KBM-7 (cell line): ENCODE results near the gene SLC35F3.
A peak's percentile ranks its signal among the peaks of the same experiment; 100 is the strongest.
"Not testable (repeated sequence)": the region's sequence is repeated elsewhere in the genome, so short reads cannot be mapped to it uniquely, and the experiment has no call there.

Experiments
- DNase-seq: peaks from one replicate; pipeline ENCODE4 v3.0.0-alpha.2; 2015
- in situ Hi-C: fragments of 300-500 bp; cut with MboI; formaldehyde crosslinking; loops from 2 replicates; pipeline ENCODE4 v1.14.3; 2020; ENCODE audit warnings: low sequenced_read_pairs, low pct_unique_long_range_greater_than_20kb, mixed read lengths

SLC35F3 gene

DNA sequence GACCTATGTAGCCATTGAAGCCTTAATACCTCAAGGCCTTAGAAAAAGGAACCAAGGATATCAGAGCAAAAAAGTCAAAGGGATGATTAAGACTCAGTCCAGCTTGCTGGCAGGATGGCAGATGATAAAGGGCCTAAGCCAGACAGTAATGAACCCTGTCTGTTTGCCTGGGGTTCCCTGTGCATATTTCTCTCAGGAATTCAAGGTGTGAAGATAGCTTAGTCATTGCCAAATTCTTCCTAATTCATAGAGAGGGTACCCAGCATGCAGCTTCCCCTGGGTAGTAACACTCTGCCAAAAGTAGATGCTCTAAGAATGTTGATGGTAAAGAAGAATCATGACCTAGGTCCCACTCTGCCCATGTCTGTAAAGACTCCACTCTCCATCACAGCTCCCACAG lies 258.2 kb downstream of the SLC35F3 start:
- in situ Hi-C loops: no loop called here
- no peak for DNase-seq

DNA sequence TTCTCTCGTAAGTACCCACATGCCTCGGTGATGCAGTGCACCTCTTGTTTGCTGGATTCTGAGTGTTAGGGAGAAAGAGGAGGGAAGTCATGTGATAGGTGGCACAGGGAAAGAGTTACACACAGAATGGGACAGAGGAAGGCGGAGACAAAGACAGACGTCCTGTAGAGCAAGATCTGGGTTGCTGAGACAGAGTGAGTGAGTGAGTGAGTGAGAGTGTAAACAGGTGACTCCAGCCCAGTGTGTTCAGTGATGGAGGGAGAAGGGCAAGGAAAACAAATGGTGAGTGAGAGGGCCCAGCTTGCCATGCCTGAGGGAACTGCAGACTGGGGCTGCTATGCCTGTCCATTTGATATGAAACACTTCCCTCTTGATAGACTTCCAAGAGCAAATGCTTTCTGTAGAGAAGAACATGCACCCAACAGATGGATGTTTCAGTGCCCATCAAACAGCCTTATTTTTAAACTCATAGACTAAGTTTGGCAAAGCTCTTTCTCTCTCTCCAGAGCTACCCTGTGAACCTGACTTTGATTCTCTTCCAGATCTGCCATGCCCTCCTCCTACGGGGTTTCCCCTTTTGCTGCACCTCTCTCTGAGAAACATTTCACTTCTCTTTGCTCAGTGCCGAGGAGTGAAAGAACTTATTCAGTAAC lies 258.9 kb downstream of the SLC35F3 start:
- in situ Hi-C loops: no loop called here
- no peak for DNase-seq

DNA sequence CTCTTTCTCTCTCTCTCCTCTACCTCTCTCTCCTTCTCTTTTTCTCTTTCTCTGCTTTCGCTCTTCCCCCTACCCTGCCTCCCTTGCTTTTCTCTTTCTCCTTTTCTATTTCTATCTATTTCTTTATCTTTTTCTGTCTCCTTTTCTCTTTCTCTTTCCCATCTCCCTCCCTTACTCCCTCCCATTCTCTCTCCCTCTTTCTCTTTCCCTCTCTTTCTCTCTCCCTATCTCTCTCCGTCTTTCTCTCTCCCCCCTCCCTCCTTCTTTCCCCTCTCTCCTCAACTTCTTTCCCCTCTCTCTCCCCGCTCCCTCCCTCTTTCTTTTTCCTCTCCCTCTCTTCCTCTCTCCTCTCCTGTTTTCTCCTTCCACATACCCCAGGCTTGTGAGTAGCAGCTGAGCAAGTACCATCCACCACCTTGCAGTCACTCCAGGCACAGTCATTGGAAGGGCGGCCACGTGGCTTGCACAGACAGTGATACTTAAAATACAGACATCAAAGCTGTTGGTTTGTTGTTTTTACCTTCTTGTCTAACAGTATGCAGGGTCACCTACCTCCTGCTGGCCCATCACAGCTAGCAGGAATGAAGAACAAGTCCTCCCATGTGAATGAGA lies 259.7 kb downstream of the SLC35F3 start:
- DNase-seq: no peak
- in situ Hi-C loops: no loop called here

DNA sequence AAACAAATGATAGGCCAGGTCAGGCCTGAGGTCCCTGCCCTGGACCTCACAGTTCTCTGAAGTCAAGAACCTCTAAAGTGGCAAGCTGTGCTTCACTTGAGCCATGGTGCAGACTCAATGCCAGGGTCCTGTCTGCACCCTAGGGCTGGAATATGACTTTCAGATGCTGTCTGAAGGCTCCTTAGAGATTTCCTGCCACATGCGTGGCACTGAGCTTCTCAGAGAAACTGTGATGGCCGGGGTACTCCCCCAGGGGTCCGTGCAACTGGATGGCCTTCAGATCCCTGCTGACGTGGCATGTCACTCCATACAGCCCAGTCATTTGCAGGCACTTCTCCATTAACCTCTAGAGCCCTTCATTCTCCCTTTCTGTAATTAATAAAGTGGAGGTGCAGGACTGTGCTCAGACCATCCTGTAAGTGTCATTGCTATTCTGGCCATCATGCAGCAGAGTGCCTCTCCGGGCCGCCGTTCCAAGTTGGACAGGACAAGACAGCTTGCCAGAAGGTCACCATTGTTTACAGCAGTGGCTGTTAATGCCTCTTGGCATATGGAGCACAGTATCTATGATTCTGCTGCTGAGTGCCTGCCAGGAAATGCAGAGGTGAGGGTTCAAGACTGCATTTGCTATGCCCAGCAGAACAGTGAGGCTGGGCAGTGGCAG lies 263.7 kb downstream of the SLC35F3 start:
- in situ Hi-C loops: no loop called here
- DNase-seq: no peak

DNA sequence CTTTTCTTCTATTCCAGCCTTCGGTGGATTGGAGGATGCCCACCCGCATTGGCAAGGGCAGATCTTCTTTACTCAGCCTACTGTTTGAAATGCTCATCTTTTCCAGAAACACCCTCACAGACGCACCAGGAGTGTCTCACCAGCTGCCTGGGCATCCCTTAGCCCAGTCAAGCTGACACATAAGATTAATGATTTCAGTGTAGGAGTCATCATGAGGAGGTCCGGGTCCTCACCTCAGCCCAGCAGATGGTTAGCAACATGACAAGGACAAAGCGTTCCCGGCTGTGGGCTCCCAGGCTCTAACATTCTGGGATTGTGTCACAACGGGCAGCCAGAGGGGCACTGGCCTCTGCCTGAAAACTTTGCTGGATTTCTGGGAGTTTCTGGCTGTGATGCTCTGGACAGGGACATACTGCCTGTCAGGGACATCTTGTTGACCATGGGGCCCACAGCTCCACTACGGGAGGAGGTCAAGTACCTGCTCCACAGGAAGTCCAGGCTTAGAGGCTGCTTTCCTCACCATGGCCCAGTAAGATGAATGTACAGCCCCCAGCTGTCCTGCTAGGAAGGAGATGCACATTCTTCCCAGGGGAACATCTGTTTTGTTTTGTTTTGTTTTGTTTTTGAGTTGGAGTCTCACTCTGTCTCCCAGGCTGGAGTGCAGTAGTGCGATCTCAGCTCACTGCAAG lies 264.8 kb downstream of the SLC35F3 start:
- DNase-seq: no peak
- in situ Hi-C loops: no loop called here

DNA sequence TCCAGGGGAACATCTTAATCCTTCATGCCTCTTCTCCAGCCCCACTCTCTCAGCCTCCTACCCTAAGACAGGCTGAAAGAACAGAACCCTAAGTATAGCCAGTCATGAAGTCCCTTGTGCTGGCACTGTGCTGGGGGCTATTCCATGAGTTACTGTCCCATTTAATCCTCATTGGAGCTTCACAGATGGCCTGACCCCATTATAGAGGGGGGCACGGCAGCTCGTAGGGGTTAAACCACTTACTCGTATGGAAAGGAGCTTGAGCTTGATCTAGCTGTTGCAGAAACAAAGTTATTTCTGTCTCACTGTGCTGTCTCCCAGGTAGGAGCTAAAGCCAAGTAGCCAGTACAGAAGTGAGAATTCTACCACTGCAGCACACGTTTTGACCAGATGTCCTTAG lies 265.6 kb downstream of the SLC35F3 start:
- in situ Hi-C loops: no loop called here
- no peak for DNase-seq

DNA sequence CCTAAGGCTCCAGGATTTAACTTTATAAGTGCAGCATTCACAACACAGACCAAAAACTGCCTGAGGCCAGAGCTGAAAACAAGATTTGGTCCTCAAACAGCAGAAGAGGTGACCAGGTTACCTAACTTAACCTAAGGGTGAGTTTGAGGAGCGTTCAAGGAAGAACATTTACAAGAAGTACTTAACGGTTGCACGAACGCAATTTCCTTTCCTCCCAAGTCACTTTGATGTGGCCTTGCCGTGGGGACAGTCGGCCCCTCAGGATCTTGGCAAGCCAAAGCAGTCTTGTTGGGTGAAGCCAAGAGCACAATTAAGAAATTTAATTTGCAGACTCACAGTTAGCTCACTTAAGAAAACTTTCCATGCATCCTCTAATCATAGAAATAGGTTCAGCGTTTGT lies 266.1 kb downstream of the SLC35F3 start:
- DNase-seq: peak; percentile 9
- in situ Hi-C loops: no loop called here

DNA sequence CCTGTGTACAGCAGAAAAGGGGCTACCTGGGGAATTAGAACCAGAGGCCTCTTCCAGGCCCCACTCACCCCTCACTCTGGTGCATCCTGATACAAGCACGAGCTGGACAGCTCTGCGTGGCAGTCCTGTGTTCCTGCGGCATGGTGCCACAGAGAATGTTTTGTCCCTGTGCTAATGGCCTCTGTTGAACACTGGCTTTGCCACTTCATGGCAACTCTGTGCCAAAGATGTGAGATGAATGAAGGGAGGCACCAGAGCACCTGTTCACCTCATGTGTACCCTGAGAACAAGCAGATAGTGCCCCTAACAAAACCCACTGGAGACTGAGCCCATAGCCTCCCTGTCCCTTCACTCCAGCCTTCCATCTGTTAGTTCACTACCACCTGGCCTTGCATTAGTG lies 269.5 kb downstream of the SLC35F3 start:
- DNase-seq: no peak
- in situ Hi-C loops: no loop called here

DNA sequence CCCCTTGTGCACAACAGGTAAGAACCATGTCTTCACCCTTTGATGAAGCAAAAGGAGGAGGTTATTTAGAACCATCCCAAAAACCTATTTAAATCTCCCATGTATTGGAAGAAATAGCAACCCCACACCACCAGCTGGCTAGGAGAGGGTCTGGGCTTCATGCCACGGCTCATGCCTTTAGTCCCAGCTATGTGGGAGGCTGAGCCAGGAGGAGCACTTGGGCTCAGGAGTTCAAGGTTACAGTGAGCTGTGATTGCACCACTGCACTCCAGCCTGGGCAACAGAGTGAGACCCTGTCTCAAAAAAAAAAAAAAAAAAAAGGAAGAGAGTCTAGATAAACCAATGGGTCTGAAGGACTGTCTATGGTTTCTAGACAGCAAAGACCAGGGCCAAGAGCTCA lies 270.9 kb downstream of the SLC35F3 start:
- DNase-seq: no peak
- in situ Hi-C loops: no loop called here

DNA sequence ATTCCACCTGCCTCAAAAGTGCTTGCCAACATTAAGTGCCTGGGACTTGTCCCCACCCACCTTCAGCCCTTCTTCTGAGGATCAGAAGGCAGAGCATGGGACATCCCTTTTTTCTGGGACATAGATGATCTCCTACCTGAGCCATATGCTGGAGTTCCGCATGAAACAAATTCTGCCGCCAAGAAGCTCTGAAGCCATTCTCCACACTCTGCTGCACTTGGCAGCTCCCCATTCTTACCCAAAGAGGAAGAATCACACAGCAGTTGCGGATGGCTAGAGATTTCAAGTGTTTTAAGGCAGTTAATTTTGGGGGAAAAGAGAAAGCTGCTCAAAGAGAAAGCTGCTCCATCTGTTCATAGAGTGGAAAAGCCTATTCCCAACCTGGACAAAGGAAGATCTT lies 271.5 kb downstream of the SLC35F3 start:
- no peak for DNase-seq
- in situ Hi-C loops: no loop called here

DNA sequence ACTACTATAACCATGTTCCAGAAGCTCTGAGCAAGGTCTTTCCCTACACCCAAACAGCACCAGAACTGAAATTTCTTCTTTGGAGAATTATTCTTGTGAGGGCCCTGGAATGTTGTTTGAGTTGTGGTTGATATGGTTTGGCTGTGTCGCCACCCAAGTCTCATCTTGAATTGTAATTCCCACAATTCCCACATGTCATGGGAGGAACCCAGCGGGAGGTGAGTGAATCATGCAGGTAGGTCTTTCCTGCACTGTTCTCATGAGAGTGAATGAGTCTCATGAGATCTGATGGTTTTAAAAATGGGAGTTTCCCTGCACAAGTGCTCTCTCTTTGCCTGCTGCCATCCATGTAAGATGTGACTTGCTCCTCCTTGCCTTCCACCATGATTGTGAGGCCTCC lies 272.4 kb downstream of the SLC35F3 start:
- in situ Hi-C loops: not testable (repeated sequence)

DNA sequence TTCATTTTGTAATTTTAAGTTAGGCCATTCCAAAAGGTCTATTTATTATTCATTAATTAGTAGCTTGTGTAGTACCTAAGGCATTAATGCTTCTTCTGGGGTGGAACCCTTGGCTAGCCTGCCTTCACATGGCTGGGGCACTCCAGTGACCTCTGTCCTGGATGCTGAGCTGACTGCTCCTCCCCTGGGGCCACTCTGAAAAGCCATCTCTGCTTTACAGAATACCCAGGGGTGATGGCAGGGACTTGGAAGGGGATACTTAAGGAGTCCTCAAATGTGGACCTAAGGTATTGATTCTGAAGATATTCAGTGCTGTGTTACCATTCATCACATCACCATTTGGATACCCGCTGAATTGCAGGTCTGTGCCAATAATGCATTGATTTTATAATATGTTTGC lies 281.0 kb downstream of the SLC35F3 start:
- DNase-seq: no peak
- in situ Hi-C loops: no loop called here

More for the DNA sequence above, 272.4 kb downstream of the SLC35F3 start:
- DNase-seq: not testable (repeated sequence)

DNA sequence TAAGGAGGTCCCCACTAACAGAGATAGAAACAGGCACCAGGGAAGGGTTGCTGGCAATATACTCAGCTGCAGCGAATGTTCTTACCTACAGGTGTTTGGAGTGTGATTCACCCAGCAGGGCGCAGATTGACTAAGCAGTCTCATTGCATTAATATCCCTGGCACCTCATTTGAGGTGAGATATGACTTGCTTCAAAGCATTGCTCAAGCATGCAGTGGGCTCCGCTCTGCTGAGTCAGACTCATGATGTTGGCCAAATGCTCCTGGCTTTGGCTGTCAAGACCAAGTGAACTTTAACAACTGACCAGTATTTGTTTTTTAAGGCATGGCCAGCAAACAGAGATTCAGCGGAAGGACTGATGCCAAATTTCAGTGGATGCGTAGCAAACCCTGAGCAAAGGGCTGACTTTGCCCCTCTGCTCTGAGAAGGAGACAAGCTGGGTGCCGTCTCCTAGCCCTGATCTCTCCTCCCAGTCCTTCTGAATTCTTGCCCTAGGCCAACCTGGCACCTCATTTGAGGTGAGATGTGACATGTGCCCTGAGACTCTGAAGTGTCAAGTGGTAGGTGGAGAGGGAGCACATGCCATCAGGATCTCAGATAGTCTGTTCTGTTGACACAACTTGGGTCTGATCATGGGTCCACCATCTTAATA lies 281.7 kb downstream of the SLC35F3 start:
- no peak for DNase-seq
- in situ Hi-C loops: no loop called here

DNA sequence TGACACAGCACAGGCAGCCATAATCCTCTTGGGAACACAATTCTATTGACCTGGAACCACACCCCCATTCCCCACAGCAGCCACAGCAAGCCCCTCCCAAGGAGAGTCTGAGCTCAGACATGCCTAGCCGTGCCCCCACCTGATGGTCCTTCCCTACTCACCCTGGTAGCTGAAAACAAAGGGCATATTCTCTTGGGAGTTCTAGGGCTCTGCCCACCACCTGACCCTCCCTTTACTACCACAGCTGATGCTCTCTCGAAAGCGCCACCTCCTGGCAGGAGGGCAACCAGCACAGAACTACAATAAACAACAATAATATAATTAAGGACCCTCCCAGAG lies 283.9 kb downstream of the SLC35F3 start:
- DNase-seq: peak; percentile 15
- in situ Hi-C loops: no loop called here

DNA sequence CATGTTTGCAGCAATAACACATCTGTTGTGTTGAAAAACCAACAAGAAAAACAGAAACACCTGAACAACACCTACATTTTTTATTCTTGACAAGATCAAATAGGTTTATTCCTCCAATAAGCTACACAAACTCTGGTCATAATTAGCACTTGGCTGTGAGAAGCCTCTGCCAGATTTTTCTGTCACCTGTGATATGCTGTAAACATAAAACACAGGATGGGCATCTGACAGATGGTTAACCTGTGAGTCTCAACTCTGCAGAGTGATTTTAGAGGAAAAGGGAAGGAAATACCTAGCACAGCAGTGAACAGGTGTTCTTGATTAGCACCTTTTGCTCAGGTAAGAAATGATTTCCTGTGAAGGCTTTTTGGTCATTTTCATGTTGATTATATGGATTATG lies 293.4 kb downstream of the SLC35F3 start:
- no peak for DNase-seq
- in situ Hi-C loops: no loop called here

DNA sequence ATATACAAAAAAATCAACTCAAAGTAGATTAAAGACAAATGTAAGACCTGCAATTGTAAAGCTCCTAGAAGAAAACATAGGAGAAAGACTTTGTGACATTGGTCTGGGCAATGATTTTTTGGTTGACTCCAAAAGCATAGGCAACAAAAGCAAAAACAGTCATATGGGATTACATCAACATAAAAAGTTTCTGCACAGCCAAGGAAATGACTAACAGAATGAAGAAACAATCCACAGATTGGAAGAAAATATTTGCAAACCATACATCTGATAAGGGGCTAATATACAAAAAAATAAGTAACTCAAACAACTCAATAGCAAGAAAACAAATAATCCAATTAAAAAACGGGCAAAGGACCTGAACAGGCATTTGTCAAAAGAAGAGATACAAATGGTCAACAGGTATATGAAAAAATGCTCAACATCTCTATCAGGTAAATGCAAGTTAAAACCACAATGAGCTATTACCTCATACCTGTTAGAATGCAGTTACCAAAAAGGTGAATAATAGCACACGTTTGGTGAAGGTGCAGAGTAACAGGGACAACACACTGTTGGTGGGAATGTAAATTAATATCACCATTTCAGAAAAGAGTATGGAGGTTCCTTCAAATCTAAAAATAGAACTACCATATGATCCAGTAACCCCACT lies 295.1 kb downstream of the SLC35F3 start:
- no peak for DNase-seq
- in situ Hi-C loops: no loop called here

DNA sequence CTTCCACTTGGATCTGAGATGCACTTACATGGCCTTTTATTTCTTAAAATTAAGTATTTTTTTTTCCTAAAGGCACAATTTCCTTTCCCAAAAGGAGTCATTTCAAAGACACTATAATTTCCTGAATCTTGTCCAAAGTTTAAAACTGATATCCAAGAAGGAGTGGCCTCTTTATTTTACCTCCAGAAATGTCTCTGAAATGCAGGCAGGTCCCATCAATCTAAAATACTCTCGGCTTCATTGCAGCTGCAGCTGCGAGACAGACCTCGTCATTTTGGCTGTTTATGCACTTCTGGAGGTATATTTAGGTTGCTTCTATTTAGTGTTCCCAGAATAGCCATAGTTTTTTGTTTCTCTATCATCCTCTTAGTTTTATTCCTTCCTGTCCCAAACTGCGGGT lies 296.1 kb downstream of the SLC35F3 start:
- DNase-seq: no peak
- in situ Hi-C loops: no loop called here

DNA sequence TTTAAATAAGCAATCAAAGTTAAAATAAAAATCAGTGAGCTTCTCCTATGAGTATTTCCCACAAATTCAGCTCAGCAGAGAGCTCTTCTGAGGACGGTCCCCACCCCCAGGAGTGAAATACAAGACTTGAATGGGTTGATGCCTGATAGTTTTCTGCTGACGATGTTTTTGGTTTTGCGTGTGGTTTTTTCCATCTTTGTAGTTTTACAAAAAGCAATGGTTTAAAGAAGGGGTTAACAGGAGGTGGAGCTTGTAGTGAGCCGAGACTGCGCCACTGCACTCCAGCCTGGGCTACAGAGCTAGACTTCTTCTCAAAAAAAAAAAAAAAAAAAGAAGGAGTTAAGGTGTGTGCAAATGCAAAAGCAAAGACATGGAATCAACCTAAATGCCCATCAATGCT lies 297.1 kb downstream of the SLC35F3 start:
- in situ Hi-C loops: no loop called here

DNA sequence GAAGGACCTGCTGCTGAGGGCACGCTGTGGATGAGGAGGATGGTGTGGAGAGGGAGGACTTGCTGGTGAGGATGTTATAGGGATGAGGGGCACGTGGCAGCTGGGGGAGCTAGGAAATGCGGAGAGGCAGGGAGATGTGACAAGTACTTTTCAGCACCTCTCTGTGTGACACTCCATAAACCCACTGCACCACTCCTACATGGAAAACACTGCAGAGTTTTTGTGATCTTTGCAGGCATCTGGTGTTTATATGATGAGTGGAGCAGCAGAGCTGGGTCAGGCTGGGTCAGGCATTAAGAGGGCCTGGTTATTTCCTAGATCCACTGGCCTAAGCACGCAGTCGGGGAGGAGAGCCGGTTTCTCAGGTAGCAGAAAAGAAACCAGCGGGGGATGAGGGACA lies 301.5 kb downstream of the SLC35F3 start:
- in situ Hi-C loops: no loop called here
- DNase-seq: no peak

More for the DNA sequence above, 297.1 kb downstream of the SLC35F3 start:
- no peak for DNase-seq
